Measurements from ENCODE around the gene HNRNPA1. TPM values are rescaled to one million over a fixed set of nuclear protein-coding genes. Genes with fewer than 3 reads are reported as not detected.

The HNRNPA1 gene
- total RNA-seq, 2 experiments from 2014 or later = 2,224 to 2,338 TPM

- DNase-seq (no peak), ATAC-seq (no peak)
- ChIA-PET CTCF (interaction anchor here (1.3 to 4.4 kb wide), 5 partner anchors 11 to 120 kb away, joined by 4 to 30 read pairs (median 4); no protein-coding TSS in a partner anchor), POLR2A (interaction anchor here (1.5 kb wide), 1 partner anchor 44 kb away, joined by 3 read pairs; no protein-coding TSS in a partner anchor)
- intact Hi-C loops (cut with micrococcal nuclease) = no loop called here
- Mint-ChIP-seq H3K27ac (peak overlapping the region; percentile 31), H3K27me3 (no peaks in the 10 kb centered on the region), H3K36me3 (ENCODE audit: low read depth) (peaks cover 30% of the 10 kb centered on the region), H3K4me3 (no peak overlapping the region), H3K4me1 (ENCODE audit: low read depth) (peaks cover 12% of the 10 kb centered on the region), H3K9me3 (no peaks in the 10 kb centered on the region)
- TF ChIP-seq, protein P1, sequence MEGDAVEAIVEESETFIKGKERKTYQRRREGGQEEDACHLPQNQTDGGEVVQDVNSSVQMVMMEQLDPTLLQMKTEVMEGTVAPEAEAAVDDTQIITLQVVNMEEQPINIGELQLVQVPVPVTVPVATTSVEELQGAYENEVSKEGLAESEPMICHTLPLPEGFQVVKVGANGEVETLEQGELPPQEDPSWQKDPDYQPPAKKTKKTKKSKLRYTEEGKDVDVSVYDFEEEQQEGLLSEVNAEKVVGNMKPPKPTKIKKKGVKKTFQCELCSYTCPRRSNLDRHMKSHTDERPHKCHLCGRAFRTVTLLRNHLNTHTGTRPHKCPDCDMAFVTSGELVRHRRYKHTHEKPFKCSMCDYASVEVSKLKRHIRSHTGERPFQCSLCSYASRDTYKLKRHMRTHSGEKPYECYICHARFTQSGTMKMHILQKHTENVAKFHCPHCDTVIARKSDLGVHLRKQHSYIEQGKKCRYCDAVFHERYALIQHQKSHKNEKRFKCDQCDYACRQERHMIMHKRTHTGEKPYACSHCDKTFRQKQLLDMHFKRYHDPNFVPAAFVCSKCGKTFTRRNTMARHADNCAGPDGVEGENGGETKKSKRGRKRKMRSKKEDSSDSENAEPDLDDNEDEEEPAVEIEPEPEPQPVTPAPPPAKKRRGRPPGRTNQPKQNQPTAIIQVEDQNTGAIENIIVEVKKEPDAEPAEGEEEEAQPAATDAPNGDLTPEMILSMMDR (IDR thresholded peaks at IDR 0.05) = no peak
These were observed 40.4 kb upstream of the HNRNPA1 start for GRCh38 chr12:54240129-54240528.

DNA sequence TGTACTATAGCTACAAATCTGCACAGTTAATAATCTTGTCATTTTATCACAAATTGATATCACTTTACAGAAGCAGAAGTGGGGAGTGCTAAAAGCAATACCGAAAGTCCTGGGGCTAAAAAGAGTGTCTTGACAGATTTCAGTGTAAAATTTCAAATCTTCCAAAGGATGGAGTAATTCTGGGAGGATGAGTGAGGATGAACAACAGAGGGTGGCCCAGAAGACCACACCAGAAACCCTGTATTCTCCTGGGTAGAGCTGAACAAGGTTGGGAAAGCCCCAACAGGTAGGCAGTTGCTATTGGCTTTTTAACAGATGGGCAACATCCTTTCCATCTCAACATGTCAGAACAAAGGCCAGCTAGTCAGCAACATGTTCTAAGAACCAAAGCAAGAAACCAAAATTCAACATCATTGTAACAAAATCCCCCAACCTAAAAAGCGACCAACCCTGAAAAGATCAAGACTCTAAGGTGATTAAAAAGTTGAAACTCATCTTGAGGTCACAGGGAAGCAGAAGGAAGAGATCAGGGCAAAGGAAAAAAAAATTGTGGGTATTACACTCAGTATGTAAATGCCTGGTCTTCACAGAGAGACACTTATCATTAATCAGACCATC lies 39.4 kb upstream of the HNRNPA1 start:
- Mint-ChIP-seq H3K4me1 (ENCODE audit: low read depth) (peaks cover 12% of the 10 kb centered on the region), H3K36me3 (ENCODE audit: low read depth) (peaks cover 29% of the 10 kb centered on the region), H3K4me3 (no peak overlapping the region), H3K27ac (peak overlapping the region; percentile 80), H3K27me3 (no peaks in the 10 kb centered on the region), H3K9me3 (no peaks in the 10 kb centered on the region)
- ChIA-PET POLR2A (interaction anchor here (1.5 kb wide), 1 partner anchor 43 kb away, joined by 3 read pairs; no protein-coding TSS in a partner anchor), CTCF (interaction anchor here (0.6 to 4.4 kb wide), 7 partner anchors 10 to 95 kb away, joined by 3 to 30 read pairs (median 5); partner anchors contain the start of gene COPZ1)
- DNase-seq (no peak), ATAC-seq (peak; percentile 88)
- intact Hi-C loops (cut with micrococcal nuclease) = no loop called here
- TF ChIP-seq, protein P1 (IDR thresholded peaks at IDR 0.05) = no peak

GRCh38 chr12:54246011-54246641 lies 34.4 kb upstream of the HNRNPA1 start:
- no peak for DNase-seq
- TF ChIP-seq, protein P1 (IDR thresholded peaks at IDR 0.05) = no peak
- no peaks in the 10 kb centered on the region for H3K27me3 Mint-ChIP-seq
- H3K9me3 Mint-ChIP-seq = no peaks in the 10 kb centered on the region
- POLR2A ChIA-PET = interaction anchor here (1.2 kb wide), 1 partner anchor 97 kb away, joined by 3 read pairs; no protein-coding TSS in a partner anchor
- peaks cover 41% of the 10 kb centered on the region for H3K36me3 Mint-ChIP-seq (ENCODE audit: low read depth)
- CTCF ChIA-PET = interaction anchor here (0.8 to 1.9 kb wide), 3 partner anchors 46 to 152 kb away, joined by 3 to 9 read pairs (median 3); no protein-coding TSS in a partner anchor
- no peak overlapping the region for H3K27ac Mint-ChIP-seq
- H3K4me3 Mint-ChIP-seq = no peak overlapping the region
- intact Hi-C loops (cut with micrococcal nuclease) = no loop called here
- H3K4me1 Mint-ChIP-seq (ENCODE audit: low read depth) = peaks cover 14% of the 10 kb centered on the region
- no peak for ATAC-seq

DNA sequence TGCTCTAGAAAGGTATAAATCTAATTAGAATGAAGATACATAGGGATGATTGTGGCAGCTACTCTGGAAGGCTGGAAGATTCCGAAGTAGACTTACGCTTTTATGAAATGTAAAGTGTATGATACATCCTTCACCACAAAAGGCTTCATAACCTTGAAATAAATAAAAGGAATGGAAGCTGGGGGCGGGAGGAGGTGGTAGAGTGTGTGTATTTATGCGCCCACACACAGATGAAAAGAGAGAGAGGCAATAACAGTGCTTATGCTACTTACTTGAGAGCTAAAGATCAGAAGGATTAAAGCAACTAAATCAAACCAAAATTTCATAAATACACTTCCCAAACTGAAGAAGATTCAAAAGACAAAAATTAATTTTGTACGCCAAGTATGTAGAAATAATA lies 31.0 kb upstream of the HNRNPA1 start:
- CTCF ChIA-PET = interaction anchor here (0.7 to 4.7 kb wide), 2 partner anchors 10 to 22 kb away, joined by 3 to 30 read pairs; no protein-coding TSS in a partner anchor
- no peak overlapping the region for H3K27ac Mint-ChIP-seq
- POLR2A ChIA-PET = interaction anchor here (1.0 to 1.3 kb wide), 3 partner anchors 22 to 136 kb away, joined by 3 read pairs; no protein-coding TSS in a partner anchor
- no peaks in the 10 kb centered on the region for H3K27me3 Mint-ChIP-seq
- peaks cover 40% of the 10 kb centered on the region for H3K36me3 Mint-ChIP-seq (ENCODE audit: low read depth)
- TF ChIP-seq, protein P1 (IDR thresholded peaks at IDR 0.05) = no peak
- no peak for DNase-seq
- H3K9me3 Mint-ChIP-seq = no peaks in the 10 kb centered on the region
- H3K4me1 Mint-ChIP-seq (ENCODE audit: low read depth) = peaks cover 11% of the 10 kb centered on the region
- no peak for ATAC-seq
- intact Hi-C loops (cut with micrococcal nuclease) = no loop called here
- no peak overlapping the region for H3K4me3 Mint-ChIP-seq

All from activated CD8-positive, alpha-beta T cell treated with anti-CD3 and anti-CD28 coated beads for 36 hours (primary cell).